Calu3 (cell line): ENCODE data around the gene AP4E1. TPM values are rescaled to one million over a fixed set of nuclear protein-coding genes. Genes with fewer than 3 reads are reported as not detected.

ENCODE experiments used
- BruUV-seq: library from RNA; stranded (reverse); fragments of 400-500 nt; replicated peaks from 2 replicates; lab custom pipeline; 2021; lab: Mats Ljungman, UMichigan
- CTCF ChIA-PET: fragments of 300-600 bp; sonication (Branson Sonifier 250); formaldehyde crosslinking; loops from one replicate; lab custom pipeline; 2022; ENCODE audit warnings: antibody characterized with exemption; lab: Charles Lee
- DNase-seq: peaks from one replicate; pipeline ENCODE4 v3.0.0; 2022
- H3K27ac Mint-ChIP-seq: one replicate; pipeline ENCODE4 v1.8.0; 2022; ENCODE audit warnings: mixed read lengths; ENCODE audit not compliant: unreplicated experiment
- H3K27me3 Mint-ChIP-seq: one replicate; pipeline ENCODE4 v1.8.0; 2022; ENCODE audit warnings: mixed read lengths; ENCODE audit not compliant: unreplicated experiment
- H3K36me3 Mint-ChIP-seq: one replicate; pipeline ENCODE4 v1.8.0; 2022; ENCODE audit warnings: mild to moderate bottlenecking, moderate library complexity, mixed read lengths; ENCODE audit not compliant: insufficient read depth, unreplicated experiment
- H3K4me1 Mint-ChIP-seq: one replicate; pipeline ENCODE4 v1.8.0; 2022; ENCODE audit warnings: mild to moderate bottlenecking, low read depth, mixed read lengths; ENCODE audit not compliant: unreplicated experiment
- H3K4me3 Mint-ChIP-seq: one replicate; pipeline ENCODE4 v1.8.0; 2022; ENCODE audit warnings: mild to moderate bottlenecking, low read depth, moderate library complexity, mixed read lengths; ENCODE audit not compliant: unreplicated experiment
- H3K9me3 Mint-ChIP-seq: one replicate; pipeline ENCODE4 v1.8.0; 2022; ENCODE audit warnings: low read depth, mixed read lengths; ENCODE audit not compliant: unreplicated experiment
- intact Hi-C: fragments of 100-400 bp; cut with micrococcal nuclease; formaldehyde crosslinking; loops from one replicate; pipeline ENCODE4 v1.10.0; 2022; ENCODE audit not compliant: unreplicated experiment
- total RNA-seq: library from RNA; stranded (reverse); gene quantifications from 2 replicates; pipeline ENCODE4 v1.2.3, GENCODE V29; 2022
- TF ChIP-seq, protein P1 (sequence below): fragments of 200-600 bp; IDR thresholded peaks from one replicate; pipeline ENCODE4 v1.8.0; 2022; ENCODE audit warnings: antibody characterized with exemption; ENCODE audit not compliant: unreplicated experiment

The AP4E1 gene
- total RNA-seq, 1 experiment from 2014 or later: 10.7 TPM

DNA sequence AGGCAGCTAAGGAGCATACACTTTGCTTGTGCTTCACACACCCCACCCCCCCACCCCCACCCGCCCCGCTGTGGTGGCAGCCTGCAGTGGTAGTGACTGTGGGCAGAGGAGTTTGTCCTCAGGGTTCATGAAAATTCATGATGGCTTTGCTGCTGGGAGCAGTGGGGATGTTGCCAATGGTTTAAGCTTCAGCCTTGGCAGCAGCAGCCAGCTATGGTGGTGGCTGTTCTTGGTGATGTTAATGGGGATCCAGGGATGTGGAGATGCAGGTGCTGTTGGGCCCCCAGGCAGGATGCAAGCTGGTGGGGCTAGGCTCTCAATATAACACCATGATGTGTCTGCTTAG lies 130.5 kb downstream of the AP4E1 start:
- no peaks in the 10 kb centered on the region for H3K27me3 Mint-ChIP-seq
- intact Hi-C loops: no loop called here
- H3K4me3 Mint-ChIP-seq: no peak overlapping the region
- DNase-seq: no peak
- BruUV-seq: no TSS peak
- CTCF ChIA-PET: interaction anchor here (0.6 kb wide), 2 partner anchors 377 to 1218 kb away, joined by 4 read pairs; no protein-coding TSS in a partner anchor
- no peak overlapping the region for H3K27ac Mint-ChIP-seq
- no peaks in the 10 kb centered on the region for H3K9me3 Mint-ChIP-seq
- H3K36me3 Mint-ChIP-seq: no peaks in the 10 kb centered on the region
- no peaks in the 10 kb centered on the region for H3K4me1 Mint-ChIP-seq
- TF ChIP-seq, protein P1, sequence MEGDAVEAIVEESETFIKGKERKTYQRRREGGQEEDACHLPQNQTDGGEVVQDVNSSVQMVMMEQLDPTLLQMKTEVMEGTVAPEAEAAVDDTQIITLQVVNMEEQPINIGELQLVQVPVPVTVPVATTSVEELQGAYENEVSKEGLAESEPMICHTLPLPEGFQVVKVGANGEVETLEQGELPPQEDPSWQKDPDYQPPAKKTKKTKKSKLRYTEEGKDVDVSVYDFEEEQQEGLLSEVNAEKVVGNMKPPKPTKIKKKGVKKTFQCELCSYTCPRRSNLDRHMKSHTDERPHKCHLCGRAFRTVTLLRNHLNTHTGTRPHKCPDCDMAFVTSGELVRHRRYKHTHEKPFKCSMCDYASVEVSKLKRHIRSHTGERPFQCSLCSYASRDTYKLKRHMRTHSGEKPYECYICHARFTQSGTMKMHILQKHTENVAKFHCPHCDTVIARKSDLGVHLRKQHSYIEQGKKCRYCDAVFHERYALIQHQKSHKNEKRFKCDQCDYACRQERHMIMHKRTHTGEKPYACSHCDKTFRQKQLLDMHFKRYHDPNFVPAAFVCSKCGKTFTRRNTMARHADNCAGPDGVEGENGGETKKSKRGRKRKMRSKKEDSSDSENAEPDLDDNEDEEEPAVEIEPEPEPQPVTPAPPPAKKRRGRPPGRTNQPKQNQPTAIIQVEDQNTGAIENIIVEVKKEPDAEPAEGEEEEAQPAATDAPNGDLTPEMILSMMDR: no peak

DNA sequence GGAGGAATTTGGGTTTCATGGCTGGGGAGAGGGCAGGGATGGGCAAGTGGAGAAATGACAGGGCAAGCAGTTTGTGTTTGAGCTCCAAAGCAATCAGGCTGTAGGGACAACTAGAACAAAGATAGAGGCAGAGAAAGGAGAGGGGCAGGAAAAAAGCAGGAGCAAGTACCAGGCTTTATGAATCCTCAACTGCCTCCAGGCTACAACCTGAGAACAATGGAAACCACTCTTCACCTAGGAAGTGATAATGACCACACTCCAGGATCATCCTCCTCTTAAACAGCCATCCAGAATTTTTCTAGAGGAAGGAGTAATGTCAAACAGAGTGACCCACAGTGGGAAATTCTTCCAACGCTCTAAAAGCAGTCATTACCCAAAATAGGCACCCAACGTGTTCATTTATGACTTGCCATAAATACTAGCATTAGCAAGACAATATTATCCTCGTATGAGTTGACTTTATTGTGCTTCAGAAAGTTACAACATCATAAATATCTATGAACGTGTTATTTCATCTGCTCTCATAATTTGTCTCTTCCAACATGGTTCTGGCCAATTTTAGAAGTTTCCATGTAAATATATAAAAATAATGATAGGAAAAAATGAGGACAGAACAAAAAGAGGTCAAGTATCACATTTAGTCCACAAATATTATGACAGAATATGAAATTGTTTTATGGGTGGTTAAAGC lies 135.7 kb downstream of the AP4E1 start:
- no peaks in the 10 kb centered on the region for H3K9me3 Mint-ChIP-seq
- H3K36me3 Mint-ChIP-seq: no peaks in the 10 kb centered on the region
- no peak for DNase-seq
- peaks cover 3% of the 10 kb centered on the region for H3K27me3 Mint-ChIP-seq
- H3K4me1 Mint-ChIP-seq: no peaks in the 10 kb centered on the region
- no peak overlapping the region for H3K4me3 Mint-ChIP-seq
- intact Hi-C loops: no loop called here
- BruUV-seq: no TSS peak
- TF ChIP-seq, protein P1: no peak
- CTCF ChIA-PET: no interaction called here
- no peak overlapping the region for H3K27ac Mint-ChIP-seq

DNA sequence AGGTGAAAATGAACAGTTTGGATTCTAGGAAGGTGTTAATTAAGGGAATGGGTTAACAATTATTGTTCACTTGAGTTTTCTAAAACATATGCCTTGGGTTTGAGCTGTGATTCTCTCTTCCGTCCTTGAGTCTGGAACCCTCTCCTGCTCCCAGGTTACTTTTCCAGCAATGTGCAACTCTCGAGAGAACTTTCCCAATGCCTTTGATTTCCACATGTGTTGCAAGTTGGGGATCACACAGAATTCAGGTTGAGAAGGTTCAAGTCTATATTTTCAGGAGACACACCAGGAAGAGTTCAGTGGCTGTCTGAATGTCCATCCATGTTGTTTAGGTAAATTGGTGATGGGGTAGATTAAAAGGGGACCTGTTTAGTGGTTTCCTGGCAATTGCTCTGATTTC lies 137.5 kb downstream of the AP4E1 start:
- BruUV-seq: no TSS peak
- intact Hi-C loops: no loop called here
- CTCF ChIA-PET: no interaction called here
- Mint-ChIP-seq H3K4me3 (no peak overlapping the region), H3K9me3 (no peaks in the 10 kb centered on the region), H3K27ac (no peak overlapping the region), H3K4me1 (no peaks in the 10 kb centered on the region), H3K36me3 (no peaks in the 10 kb centered on the region), H3K27me3 (peaks cover 10% of the 10 kb centered on the region)
- no peak for DNase-seq
- TF ChIP-seq, protein P1: no peak

DNA sequence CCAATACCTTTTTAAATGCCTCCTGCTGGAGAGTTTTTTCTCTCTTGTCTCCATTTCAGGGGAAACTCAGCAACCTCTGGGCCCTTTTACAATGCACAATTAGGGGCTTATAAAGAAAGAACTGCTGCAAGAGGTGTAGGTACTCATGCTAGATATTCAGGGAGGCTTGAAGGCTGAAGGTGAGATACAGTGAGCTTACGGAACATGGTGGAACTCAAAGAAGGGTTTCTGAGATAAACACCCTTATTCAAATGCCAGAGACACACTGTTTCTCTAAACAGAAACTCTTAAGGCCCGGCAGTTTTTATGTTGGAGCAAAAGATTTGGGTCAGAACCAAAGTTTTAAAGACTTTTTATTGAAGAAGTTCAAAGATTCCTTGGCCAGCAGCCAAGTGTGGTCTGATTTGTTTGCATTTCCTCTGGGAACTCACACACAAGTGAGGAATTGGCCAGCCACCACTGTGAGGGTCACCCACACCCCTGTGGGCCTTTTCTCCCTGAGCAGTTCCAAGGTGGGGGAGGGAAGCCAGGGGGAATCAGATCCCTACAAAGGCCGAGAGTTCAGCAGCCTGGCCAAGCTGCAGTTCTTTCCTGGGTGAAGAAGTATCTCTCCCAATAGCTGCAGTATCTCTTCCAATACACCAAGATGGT lies 138.4 kb downstream of the AP4E1 start:
- peak; percentile 16 for DNase-seq
- no peaks in the 10 kb centered on the region for H3K4me1 Mint-ChIP-seq
- TF ChIP-seq, protein P1: no peak
- H3K36me3 Mint-ChIP-seq: no peaks in the 10 kb centered on the region
- no peak overlapping the region for H3K4me3 Mint-ChIP-seq
- BruUV-seq: no TSS peak
- no peaks in the 10 kb centered on the region for H3K9me3 Mint-ChIP-seq
- peaks cover 19% of the 10 kb centered on the region for H3K27me3 Mint-ChIP-seq
- CTCF ChIA-PET: no interaction called here
- H3K27ac Mint-ChIP-seq: no peak overlapping the region
- intact Hi-C loops: no loop called here
